HEK293T (cell line): ENCODE measurements around the gene PZP.

ENCODE experiments used
- CTCF ChIA-PET: fragments of 350-600 bp; formaldehyde crosslinking; extraction: SDS; loops from one replicate; lab custom pipeline; 2021; ENCODE audit warnings: antibody characterized with exemption, inconsistent platforms; lab: Yijun Ruan, JAX
- POLR2A ChIA-PET: fragments of 350-600 bp; formaldehyde crosslinking; extraction: SDS; loops from one replicate; lab custom pipeline; 2020; ENCODE audit warnings: antibody characterized with exemption, inconsistent platforms; lab: Yijun Ruan, JAX
- DNase-seq: peaks from one replicate; pipeline ENCODE4 v3.0.0; 2012; ENCODE audit warnings: mixed read lengths; ENCODE audit errors: extremely low spot score
- ARNT ChIP-seq: fragments of 450-650 bp; IDR thresholded peaks from 2 replicates; pipeline ENCODE4 v1.6.1; 2017; ENCODE audit warnings: mild to moderate bottlenecking
- BHLHE40 ChIP-seq: fragments of 450-650 bp; IDR thresholded peaks from 2 replicates; pipeline ENCODE4 v1.6.1; 2016; ENCODE audit warnings: mild to moderate bottlenecking, moderate library complexity, borderline replicate concordance
- CTBP1 ChIP-seq: fragments of 450-650 bp; IDR thresholded peaks from 2 replicates; pipeline ENCODE4 v1.6.1; 2016; ENCODE audit warnings: borderline replicate concordance
- ELF4 ChIP-seq: fragments of 450-650 bp; IDR thresholded peaks from 2 replicates; pipeline ENCODE4 v1.6.1; 2017; ENCODE audit warnings: antibody characterized with exemption
- FOXA1 ChIP-seq: fragments of 450-650 bp; IDR thresholded peaks from 2 replicates; pipeline ENCODE4 v1.6.1; 2016; ENCODE audit warnings: mild to moderate bottlenecking
- FOXK2 ChIP-seq: fragments of 450-650 bp; IDR thresholded peaks from 2 replicates; pipeline ENCODE4 v1.6.1; 2016; ENCODE audit warnings: mild to moderate bottlenecking
- FOXM1 ChIP-seq: fragments of 450-650 bp; IDR thresholded peaks from 2 replicates; pipeline ENCODE4 v1.6.1; 2017; ENCODE audit warnings: mild to moderate bottlenecking, borderline replicate concordance
- HDGF ChIP-seq: fragments of 450-650 bp; IDR thresholded peaks from 2 replicates; pipeline ENCODE4 v1.6.1; 2017; ENCODE audit warnings: antibody characterized with exemption, borderline replicate concordance
- L3MBTL2 ChIP-seq: fragments of 450-650 bp; conservative IDR thresholded peaks from 2 replicates; pipeline ENCODE4 v1.6.1; 2016; ENCODE audit warnings: mild to moderate bottlenecking
- LEF1 ChIP-seq: fragments of 450-650 bp; IDR thresholded peaks from 2 replicates; pipeline ENCODE4 v1.6.1; 2017; ENCODE audit warnings: mild to moderate bottlenecking, borderline replicate concordance
- NFRKB ChIP-seq: fragments of 450-650 bp; IDR thresholded peaks from 2 replicates; pipeline ENCODE4 v1.6.1; 2016; ENCODE audit warnings: mild to moderate bottlenecking, moderate library complexity
- PKNOX1 ChIP-seq: fragments of 450-650 bp; IDR thresholded peaks from 2 replicates; pipeline ENCODE4 v1.6.1; 2016
- SP1 ChIP-seq: fragments of 450-650 bp; IDR thresholded peaks from 2 replicates; pipeline ENCODE4 v1.6.1; 2017
- SUZ12 ChIP-seq: fragments of 450-650 bp; IDR thresholded peaks from 2 replicates; pipeline ENCODE4 v1.6.1; 2016; ENCODE audit warnings: mild to moderate bottlenecking
- TARDBP ChIP-seq: fragments of 450-650 bp; IDR thresholded peaks from 2 replicates; pipeline ENCODE4 v1.6.1; 2016
- ZNF384 ChIP-seq: fragments of 450-650 bp; IDR thresholded peaks from 2 replicates; pipeline ENCODE4 v1.6.1; 2016

PZP gene

GRCh38 chr12:9106610-9107541 is 101.3 kb downstream of the PZP start:
- DNase-seq = no peak
- ChIA-PET CTCF (no interaction called here), POLR2A (no interaction called here)
- TF ChIP-seq TARDBP (no peak), ZNF384 (no peak)

GRCh38 chr12:9106067-9106466 is 102.1 kb downstream of the PZP start:
- ChIA-PET POLR2A (no interaction called here), CTCF (no interaction called here)
- TF ChIP-seq LEF1 (no peak), HDGF (no peak), FOXA1 (no peak), L3MBTL2 (no peak), FOXM1 (no peak), BHLHE40 (no peak), ELF4 (no peak)
- no peak for DNase-seq

- ChIA-PET POLR2A (no interaction called here), CTCF (interaction anchor here (0.6 kb wide), 1 partner anchor 9 kb away, joined by 4 read pairs; no protein-coding TSS in a partner anchor)
- no peak for DNase-seq
- TF ChIP-seq FOXA1 (no peak), CTBP1 (no peak), TARDBP (no peak), NFRKB (no peak), HDGF (no peak), FOXM1 (no peak), L3MBTL2 (no peak), ARNT (no peak), SP1 (no peak), BHLHE40 (no peak), FOXK2 (no peak), SUZ12 (no peak), PKNOX1 (no peak), ZNF384 (no peak), LEF1 (no peak)
Observed at GRCh38 chr12:9104767-9105423, 103.3 kb downstream of the PZP start.

- no peak for DNase-seq
- CTCF ChIA-PET = interaction anchor here (0.6 kb wide), 1 partner anchor 8 kb away, joined by 4 read pairs; no protein-coding TSS in a partner anchor
- TF ChIP-seq TARDBP = no peak
- no peak for TF ChIP-seq NFRKB
- TF ChIP-seq CTBP1 = no peak
- no peak for TF ChIP-seq BHLHE40
- no peak for TF ChIP-seq ZNF384
- no peak for TF ChIP-seq PKNOX1
- TF ChIP-seq FOXA1 = no peak
- no peak for TF ChIP-seq ELF4
- no peak for TF ChIP-seq SP1
- POLR2A ChIA-PET = no interaction called here
Observed at GRCh38 chr12:9104087-9104486, 104.1 kb downstream of the PZP start.

- no peak for DNase-seq
- CTCF ChIA-PET = no interaction called here
- TF ChIP-seq ZNF384 (no peak), SP1 (no peak), FOXM1 (no peak), SUZ12 (no peak), ELF4 (no peak), ARNT (no peak), CTBP1 (no peak), HDGF (no peak), TARDBP (no peak), LEF1 (no peak), FOXK2 (no peak), PKNOX1 (no peak)
- POLR2A ChIA-PET = no interaction called here
Observed at GRCh38 chr12:9103050-9103849, 104.9 kb downstream of the PZP start.
